ENCODE data around the gene MED7. TPM values are rescaled to one million over a fixed set of nuclear protein-coding genes. Genes with fewer than 3 reads are reported as not detected.
A peak's percentile ranks its signal among the peaks of the same experiment; 100 is the strongest.
"Not testable (repeated sequence)": the region's sequence is repeated elsewhere in the genome, so short reads cannot be mapped to it uniquely, and the experiment has no call there.

Gene MED7, protein sequence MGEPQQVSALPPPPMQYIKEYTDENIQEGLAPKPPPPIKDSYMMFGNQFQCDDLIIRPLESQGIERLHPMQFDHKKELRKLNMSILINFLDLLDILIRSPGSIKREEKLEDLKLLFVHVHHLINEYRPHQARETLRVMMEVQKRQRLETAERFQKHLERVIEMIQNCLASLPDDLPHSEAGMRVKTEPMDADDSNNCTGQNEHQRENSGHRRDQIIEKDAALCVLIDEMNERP
- 13.7 and 16.3 TPM in 2 replicates for total RNA-seq (2014; rRNA removed; shearing (Covaris generic))

DNA sequence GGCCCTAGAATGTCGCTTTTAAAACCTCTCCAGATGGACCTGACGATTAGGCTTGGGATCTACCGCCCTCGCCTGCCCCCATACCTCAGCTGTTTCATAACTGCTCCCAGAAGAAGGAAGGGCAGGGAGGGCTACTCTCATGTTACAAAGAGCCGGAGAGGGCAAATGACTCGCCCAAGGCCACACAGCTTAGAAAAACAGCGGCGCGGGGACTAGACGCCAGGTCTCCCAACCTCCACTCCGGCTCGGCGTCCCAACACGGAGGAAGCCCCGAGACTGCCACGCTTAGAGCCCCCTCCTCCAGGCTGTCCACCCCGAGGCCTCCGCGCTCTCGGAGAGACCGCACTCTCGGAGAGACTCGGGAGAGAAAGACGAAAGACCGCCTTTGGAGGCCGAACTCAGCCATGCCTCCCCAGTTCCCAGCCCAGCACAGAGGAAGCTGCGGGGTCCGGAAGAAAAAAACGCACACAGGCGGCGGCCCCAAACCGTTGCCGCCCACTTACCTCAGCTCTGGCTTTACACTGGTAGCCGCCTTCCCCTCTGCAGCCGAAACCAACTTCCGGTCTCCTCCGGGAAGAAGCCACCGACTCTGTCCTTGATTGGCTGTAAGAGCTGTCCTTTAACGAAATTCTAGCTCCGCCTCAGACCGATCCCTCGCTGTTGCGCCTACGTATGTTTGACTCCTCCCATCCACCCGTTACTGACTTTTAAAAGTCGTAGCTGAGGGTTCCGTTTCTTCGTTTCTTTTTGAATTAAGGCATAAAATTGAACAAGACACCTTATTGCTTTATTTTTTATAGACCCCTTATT is at the start of gene MED7:
MED7 (minus strand) TSS at position 549 of the 810 bp plus-strand sequence. CDS start 3,434 bp downstream, outside the sequence.
- DNase-seq (ENCODE audit: low read depth), result peak; percentile 98

DNA sequence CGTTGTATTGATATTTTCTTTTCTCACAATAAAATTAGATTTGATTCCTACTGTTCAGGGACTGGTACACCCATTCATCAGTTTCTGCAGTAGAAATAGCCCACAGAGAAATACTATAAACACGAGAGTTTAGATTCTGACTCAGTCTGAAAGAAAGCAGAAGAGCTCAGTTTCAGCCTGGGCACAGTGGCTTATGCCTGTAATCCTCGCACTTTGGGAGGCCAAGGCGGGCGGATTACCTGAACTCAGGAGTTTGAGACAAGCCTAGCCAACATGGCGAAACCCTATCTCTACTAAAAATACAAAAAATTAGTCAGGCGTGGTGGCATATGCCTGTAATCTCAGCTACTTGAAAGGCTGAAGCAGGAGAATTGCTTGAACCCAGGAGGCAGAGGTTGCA is 46.6 kb upstream of the MED7 start:
- no peak for DNase-seq (ENCODE audit: low read depth)

DNA sequence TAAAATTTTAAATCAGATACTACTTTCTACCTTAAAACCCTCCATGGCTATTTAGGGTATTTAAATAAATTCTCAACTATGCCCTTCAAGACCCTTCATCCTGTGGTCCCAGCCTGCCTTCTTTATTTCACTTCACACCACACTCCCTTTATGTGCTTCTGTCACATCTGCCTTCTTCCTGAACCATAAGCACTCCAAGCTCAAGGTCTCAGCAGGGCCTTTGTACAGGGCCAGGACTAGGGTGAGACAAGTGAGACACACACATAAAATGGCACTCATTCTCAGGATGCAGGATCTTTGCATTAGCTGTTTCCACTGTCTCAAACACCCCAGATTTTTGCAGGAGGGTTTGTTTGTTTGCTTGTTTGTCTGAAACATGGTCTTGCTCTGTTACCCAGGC is 45.6 kb upstream of the MED7 start:
- no peak for DNase-seq (ENCODE audit: low read depth)

DNA sequence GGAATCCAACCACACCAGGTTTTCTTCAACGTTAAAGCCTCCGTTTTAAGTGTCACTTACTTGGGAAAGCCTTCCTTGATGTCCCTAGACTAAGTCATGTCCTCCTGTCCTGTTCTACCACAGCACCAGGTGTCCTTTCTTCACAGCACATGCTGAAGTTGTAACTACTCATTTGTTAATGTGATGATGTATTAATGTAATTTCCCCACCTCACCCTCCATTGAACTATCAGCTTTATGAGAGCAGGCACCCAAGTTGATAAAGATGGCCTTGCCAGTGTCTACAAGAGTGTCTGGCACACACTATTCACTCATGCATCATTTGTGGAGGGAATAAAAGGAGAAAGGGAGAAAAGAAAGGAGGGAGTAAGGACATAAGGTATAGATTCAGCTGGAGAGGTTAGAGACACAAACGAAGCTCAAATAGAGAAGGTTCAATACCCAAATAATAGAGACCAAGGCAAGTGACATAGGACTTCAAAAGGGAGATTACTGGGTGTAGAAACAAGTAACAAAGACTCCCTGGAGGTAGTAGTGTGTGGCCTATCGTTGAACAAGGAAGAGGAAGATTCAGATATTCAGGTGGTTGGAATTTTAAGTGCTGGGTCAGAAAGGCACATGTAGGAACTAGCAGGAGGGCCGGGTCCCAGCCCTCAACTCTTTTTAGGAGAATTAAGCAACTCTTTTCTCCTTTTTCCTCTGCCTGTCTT is 44.5 kb upstream of the MED7 start:
- no peak for DNase-seq (ENCODE audit: low read depth)

DNA sequence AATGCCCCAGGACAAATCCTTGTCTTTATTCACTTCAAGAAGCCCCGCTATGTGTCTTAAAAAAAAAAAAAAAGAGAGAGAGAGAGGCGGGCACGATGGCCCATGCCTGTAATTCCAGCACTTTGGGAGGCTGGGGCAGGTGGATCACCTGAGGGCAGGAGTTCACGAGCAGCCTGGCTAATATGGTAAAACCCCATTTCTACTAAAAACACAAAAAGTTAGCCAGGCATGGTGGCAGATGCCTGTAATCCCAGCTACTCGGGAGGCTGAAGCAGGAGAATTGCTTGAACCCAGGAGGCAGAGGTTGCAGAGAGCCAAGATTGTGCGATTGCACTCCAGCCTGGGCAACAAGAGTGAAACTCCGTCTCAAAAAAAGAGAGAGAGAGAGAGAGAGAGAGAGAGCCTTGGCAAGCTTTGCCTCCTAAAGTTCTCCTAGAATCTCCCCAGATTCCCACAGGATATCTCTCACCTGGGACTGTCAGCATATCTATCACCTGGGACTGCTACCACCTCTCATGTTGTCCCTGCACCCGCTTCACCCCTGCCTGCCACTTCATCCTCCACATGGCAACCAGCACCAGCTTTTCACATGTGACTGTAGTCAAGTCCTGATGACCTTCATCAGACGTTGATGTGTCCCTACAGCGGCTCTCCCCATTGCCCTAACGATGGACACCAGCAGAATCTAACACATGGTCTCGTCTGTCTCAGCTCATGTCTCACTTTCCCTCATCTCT is 43.8 kb upstream of the MED7 start:
- no peak for DNase-seq (ENCODE audit: low read depth)

DNA sequence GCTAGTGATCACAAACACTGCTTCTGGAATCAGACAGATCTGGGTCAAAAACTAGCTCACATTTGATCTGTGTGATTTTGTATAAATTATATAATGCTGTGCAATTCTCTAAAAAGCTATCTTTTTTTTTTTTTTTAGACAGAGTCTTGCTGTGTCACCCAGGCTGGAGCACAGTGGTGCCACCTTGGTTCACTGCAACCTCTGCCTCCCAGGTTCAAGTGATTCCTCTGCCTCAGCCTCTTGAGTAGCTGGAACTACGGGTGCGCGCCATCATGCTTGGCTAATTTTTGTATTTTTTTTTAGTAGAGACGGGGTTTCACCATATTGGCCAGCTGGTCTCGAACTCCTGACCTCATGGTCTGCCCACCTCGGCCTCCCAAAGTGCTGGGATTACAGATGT is 42.5 kb upstream of the MED7 start:
- DNase-seq (ENCODE audit: low read depth), result not testable (repeated sequence)

DNA sequence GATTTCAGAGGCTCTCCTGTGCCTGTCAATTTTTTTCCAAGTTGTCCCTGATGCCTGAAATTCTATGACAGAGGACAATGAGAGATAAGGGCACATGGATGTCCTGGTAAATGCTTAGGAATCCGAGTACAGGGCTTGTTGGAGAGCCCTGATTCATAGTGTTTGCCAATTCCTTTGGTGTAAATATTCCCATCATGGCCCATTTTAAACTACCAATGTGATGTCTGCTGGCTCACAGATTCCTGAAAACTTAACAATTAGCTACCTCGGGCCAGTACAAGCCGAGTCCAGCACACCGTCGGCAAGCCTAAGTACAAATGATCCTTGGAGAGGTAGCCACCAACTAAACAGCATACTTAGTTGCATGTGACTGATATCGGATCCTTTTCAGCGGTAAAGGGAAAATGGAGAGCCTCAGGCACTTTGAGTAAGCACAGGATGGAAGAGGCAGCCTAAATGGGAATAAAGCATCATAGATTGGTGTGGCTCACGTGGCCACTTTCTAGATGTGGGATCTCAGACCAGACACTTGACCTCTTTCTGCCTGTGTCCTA is 41.5 kb upstream of the MED7 start:
- DNase-seq (ENCODE audit: low read depth), result no peak

DNA sequence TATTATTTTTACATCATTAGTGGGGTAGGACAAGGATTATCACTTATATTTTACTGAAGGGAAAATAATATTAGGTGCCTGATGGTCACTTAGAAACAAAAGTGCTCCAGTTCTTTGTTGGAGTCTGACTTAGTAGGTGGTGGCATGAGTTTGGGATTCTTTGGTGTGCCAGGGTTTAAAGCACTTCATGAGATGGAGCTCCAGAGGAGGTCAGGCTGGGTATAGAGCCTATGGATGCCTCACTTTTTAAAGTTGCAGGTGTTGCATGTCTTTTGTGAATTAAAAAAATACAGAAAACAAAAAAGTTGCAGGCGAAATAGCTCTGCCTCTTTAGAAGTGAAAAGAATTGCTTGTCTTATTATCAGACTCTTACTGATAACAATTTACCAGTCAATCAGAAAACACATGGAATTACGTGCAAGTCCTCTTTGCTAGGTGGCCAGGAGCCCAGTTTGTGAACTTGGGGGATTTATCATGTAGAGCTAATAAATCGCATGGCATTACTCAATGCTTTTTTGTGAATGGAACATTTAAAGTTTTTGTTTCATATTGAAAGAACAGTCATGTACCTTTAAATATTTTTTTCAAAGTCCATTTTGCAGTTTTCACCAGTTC is 39.6 kb upstream of the MED7 start:
- no peak for DNase-seq (ENCODE audit: low read depth)

DNA sequence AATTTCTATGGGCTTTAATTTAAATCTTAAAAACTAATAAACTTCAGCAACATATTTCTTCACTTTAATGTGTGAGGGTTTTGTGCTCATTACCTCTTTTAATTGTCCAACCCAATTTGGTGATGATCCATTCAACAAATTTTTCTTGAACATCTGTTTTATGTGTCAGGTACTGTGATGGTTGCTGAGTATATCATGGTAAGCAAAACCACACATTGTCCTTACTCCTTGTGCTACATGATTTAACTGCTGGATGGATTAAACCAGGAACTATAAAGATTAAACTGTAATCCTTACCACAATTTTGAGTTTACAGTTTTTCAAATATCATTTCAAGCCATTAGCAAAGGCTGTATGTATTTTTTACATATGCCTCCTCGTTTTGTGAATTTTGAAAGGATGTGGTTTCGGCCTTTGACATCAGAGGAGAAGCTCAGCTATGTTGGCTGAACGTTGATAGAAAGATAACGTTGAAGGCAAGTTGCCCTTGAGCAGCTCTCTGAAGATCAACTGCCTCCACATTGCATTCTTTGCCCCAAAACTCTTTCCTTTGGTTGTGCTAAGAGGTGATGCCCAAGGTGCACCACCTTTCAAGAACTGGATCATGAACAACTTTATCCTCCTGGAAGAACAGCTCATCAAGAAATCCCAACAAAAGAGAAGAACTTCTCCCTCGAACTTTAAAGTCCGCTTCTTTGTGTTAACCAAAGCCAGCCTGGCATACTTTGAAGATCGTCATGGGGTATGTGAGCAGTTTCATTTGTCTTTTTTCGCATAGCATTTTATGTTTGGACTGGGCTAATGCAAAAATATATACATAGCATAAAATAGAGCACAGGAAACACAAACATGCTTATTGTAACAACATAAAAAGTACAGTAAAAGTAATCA is 38.0 kb upstream of the MED7 start, which contains the start of gene ITK:
ITK (plus strand) TSS at position 467 of the 891 bp plus-strand sequence; CDS start at position 605, 138 bp downstream.
- DNase-seq (ENCODE audit: low read depth), result no peak

DNA sequence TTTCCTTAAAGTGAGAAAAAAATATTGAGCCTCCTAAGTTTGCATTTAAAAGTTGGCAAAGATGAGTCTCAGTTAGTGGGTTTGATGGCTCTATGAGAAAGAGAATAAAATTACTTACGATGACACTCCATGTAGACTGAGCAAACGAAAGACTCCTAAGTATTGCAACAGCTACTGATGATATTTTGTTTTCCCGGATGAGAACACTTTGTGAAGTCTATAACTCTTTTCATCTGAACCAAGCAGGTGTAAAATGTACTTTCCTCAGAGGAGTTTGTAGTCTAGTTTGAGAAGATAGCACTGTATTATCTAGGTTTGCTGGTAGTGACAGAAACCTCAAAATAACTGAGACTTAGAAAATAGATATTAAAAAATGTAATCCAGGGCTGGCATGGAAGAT is 36.3 kb upstream of the MED7 start:
- DNase-seq (ENCODE audit: low read depth), result no peak

DNA sequence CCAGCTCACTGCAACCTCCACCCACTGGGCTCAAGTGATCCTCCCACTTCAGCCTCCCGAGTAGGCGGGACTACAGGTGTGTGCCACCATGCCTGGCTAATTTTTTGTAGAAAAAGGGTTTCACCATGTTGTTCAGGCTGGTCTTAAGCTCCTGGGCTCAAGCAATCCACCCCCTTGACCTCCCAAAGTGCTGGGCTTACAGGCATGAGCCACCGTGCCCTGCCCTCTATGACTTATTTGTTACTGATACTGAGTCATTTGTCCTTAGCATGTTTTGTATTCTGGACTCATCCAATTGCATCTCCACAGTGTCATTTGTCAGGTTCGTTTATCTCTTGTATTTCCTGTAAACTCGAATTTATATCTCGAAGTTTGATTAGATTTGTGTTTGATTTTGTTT is 35.3 kb upstream of the MED7 start:
- DNase-seq (ENCODE audit: low read depth), result no peak

DNA sequence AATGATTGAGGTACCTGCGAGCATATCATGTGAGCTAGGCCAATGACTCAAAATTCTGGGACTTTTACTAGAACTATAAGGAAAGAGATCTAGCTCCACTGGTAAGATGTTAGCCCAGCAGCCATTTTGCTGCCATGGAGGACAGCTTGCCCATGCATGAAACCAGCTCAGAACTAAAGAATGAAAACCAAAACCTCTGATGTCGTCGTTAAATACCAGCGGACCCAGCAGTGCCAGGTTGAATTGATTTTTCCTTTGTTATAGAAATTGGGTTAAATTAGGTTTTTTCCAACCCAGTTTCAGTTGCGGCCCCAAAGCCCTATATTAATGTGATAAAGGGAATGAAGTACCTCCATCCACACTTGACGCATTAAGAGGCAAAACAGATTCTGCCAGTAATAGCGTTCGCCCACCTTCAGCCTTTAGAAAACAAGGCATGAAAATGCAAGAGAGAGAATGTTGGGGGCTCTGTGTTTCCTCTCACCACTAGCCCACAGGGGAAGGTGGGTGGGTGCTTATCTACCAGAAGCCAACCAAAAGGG is 32.5 kb upstream of the MED7 start:
- no peak for DNase-seq (ENCODE audit: low read depth)

DNA sequence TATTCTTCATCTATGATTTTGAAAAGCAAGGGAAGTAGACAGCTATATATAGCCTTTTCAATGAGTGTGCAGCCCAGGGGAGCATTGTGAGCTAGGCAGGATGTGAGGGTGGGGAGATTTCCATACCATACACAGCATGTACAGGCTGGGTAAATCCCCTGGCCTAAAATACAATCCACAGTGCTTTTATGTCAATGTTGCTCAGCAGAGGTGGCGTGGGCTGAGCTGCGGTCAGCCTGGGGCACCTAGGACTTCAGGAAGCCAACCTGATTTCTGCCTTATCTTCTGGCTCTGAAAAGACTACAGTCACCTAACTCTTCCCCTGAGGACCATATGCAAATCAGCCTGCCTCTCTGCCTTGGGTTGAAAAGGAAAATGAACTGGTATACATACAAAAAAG is 29.7 kb upstream of the MED7 start:
- DNase-seq (ENCODE audit: low read depth), result no peak

DNA sequence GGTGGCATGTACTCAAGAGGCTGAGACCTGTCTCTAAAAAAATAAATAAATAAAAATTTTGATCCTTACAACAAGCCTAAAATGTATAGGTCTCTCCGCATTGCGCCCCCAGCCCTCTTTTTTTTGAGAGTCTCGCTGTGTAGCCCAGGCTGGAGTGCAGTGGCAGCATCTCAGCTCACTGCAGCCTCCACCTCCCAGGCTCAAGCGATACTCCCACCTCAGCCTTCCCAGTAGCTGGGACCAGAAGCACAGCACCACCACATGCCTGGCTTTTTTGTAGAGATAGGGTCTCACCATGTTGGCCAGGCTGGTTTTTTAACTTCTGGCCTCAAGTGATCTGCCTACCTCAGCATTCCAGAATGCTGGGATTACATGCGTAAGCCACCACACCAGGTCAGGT is 25.6 kb upstream of the MED7 start:
- DNase-seq (ENCODE audit: low read depth), result no peak

DNA sequence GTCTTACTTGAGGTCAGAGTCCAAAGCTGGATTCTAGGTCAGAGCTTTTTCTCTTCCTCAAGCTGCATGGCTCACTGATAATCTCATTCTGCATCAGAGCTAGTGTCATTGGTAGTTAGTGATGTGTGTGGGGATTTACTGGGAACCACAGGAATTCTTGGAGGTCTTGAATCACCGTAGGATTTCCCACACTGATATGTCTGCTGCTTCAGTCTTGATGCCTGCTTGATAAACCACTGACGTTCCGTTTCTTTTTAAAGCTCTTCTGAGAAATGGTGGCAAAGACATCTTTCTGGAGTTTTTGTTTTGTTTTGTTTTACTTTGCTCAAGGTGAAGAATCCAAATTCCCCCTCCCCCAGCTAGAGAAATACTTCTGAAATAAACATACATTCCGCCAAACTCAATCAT is 24.6 kb upstream of the MED7 start:
- DNase-seq (ENCODE audit: low read depth), result peak; percentile 63

DNA sequence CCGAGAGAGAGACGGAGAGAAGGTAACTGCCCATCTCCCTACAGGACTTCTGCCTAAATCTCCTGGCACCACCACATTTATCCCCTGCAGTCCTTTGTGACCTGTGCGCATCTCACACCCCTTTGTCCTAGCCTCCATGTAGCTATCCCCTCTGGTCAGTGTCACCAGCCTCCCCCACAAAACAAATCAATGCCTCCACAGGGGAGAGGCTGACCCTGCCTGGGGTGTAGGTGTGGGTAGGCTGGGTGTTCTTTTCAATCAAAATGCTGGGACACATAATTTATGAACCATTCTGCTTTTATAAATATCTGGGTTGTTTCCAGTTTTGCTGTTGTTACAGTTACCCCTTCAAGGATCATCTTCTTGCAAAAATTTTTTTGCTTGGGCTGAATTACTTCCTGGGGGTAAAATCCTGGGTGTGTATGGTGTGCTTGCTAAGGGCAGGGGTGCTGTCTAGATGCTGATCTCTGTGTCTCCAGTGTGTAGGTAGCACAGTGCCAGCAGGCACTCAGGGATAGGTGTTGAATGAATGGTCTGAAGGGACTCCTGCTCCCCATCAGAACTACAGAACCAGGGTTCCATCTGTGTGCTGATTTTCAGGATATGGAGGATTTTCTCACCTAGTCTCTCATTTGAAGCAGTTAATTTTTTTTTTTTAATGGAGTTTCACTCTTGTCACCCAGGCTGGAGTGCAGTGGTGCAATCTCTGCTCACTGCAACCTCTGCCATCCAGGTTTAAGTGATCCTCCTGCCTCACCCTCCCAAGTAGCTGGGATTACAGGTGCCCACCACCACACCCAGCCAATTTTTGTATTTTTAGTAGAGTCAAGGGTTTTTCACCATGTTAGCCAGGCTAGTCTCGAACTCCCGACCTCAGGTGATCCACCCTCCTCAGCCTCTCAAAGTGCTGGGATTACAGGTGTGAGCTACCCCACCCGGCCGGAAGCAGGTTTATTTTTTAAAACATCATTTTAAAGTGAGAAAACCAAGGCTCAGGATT is 23.8 kb upstream of the MED7 start, which contains the start of gene GARIN3:
GARIN3 (minus strand) TSS at position 51 of the 1,000 bp plus-strand sequence. CDS start 96 bp downstream, outside the sequence.
- no peak for DNase-seq (ENCODE audit: low read depth)

DNA sequence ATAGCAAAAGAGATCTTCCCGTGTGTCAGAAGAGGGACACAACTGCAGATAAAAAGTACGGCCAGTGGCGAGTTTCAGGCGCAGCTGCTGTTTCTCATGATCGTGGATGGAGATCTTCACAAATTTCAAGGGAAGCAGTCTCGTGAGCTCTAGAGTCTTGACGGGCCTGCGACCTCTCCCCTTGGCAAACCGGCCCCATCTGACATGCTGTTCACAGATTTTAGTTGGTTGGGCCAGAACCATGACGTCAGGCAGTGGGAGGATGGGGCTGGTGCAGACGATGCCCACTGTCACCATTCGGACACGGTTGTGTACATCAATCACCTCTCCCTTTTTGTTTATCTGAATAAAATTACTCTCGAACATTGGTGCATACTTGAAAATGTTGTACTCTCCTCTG is 23.0 kb upstream of the MED7 start:
- no peak for DNase-seq (ENCODE audit: low read depth)

DNA sequence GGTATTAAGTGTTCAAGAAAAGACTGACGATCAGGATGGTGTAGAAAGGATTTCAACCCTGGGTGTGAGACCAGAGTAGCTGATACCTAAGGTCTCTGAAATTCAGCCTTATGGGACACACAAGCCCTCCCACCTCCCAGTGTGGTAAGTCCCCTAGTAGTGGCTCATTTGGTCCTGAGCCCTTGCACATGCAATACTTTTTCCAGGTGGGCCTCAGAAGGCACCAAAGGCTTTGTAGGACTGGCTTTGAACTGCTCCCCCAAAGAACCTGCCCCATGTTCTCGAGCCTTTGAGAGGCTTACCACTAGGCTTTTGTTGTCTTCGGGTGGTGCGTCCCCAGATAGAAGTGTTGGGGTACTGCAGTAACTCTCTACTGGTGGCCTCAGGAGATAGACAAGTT is 22.6 kb upstream of the MED7 start:
- no peak for DNase-seq (ENCODE audit: low read depth)

All from M059J (cell line).